OCI-LY1 (cell line): ENCODE data around the gene CD164L2.

Experiments
- EZH2 ChIP-seq: fragments of 200-600 bp; sonication (generic), shearing (Covaris generic); IDR thresholded peaks from 2 replicates; pipeline ENCODE4 v1.8.0; 2017; ENCODE audit warnings: borderline replicate concordance, mixed run types, mild to moderate bottlenecking, antibody characterized with exemption, low read length, moderate library complexity, mixed read lengths
- TF ChIP-seq, protein P1 (sequence below): fragments of 200-600 bp; sonication (generic), shearing (Covaris generic); IDR thresholded peaks from 2 replicates; pipeline ENCODE4 v1.5.1; 2017; ENCODE audit warnings: mild to moderate bottlenecking, antibody characterized with exemption, low read length, moderate library complexity, mixed read lengths

DNA sequence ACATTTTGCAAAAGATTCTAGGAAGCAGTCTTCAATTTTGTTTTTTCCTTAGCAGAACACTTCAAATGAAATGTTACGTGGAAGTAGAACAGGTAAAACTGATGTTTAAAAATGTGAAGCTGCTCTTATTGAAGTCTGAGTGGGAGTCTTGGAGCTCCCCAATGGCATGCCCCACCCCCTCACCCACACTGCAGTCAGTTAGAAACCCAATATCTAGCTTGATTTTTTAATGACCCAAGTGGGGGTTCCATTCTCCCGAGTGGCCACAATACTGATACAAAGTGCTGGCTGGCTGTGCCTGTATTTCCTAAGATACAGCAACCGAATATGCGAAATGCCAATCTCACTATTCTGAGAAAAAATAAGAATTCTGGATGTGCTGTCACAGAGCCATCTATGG lies 40.6 kb upstream of the CD164L2 start:
- TF ChIP-seq, protein P1, sequence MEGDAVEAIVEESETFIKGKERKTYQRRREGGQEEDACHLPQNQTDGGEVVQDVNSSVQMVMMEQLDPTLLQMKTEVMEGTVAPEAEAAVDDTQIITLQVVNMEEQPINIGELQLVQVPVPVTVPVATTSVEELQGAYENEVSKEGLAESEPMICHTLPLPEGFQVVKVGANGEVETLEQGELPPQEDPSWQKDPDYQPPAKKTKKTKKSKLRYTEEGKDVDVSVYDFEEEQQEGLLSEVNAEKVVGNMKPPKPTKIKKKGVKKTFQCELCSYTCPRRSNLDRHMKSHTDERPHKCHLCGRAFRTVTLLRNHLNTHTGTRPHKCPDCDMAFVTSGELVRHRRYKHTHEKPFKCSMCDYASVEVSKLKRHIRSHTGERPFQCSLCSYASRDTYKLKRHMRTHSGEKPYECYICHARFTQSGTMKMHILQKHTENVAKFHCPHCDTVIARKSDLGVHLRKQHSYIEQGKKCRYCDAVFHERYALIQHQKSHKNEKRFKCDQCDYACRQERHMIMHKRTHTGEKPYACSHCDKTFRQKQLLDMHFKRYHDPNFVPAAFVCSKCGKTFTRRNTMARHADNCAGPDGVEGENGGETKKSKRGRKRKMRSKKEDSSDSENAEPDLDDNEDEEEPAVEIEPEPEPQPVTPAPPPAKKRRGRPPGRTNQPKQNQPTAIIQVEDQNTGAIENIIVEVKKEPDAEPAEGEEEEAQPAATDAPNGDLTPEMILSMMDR, result no peak
- TF ChIP-seq EZH2, result no peak
